DND-41 (cell line): Measurements from ENCODE around the gene ELAVL1.
A peak's percentile ranks its signal among the peaks of the same experiment; 100 is the strongest.

Experiments
- ATAC-seq: fragments of 200-7000 bp; cut with Tn5 transposase; 3 replicates; pipeline ENCODE4 v1.9.1; 2021; ENCODE audit warnings: low read depth; ENCODE audit not compliant: insufficient read depth
- DNase-seq: peaks from one replicate; pipeline ENCODE4 v3.0.0-alpha.2; 2020
- H2AFZ ChIP-seq: 2 replicates; pipeline ENCODE4 v1.6.0; 2012; ENCODE audit warnings: low read depth, low read length
- H3K27ac ChIP-seq: 2 replicates; pipeline ENCODE4 v1.5.1; 2012; ENCODE audit warnings: low read length, inconsistent platforms
- H3K27me3 ChIP-seq: fragments of 200-600 bp; sonication (generic); 2 replicates; pipeline ENCODE4 v1.6.0; 2012; ENCODE audit warnings: low read length, mild to moderate bottlenecking, inconsistent platforms; ENCODE audit not compliant: insufficient read depth, poor library complexity
- H3K36me3 ChIP-seq: 2 replicates; pipeline ENCODE4 v1.5.1; 2012; ENCODE audit warnings: low read length, inconsistent platforms; ENCODE audit not compliant: insufficient read depth
- H3K4me1 ChIP-seq: 2 replicates; pipeline ENCODE4 v1.5.1; 2012; ENCODE audit warnings: mild to moderate bottlenecking, low read length; ENCODE audit not compliant: insufficient read depth
- H3K4me2 ChIP-seq: 2 replicates; pipeline ENCODE4 v1.6.0; 2012; ENCODE audit warnings: mild to moderate bottlenecking, moderate library complexity, low read length, inconsistent platforms; ENCODE audit not compliant: insufficient read depth
- H3K4me3 ChIP-seq, 2 experiments: fragments of 200-600 bp in 1 of 2; shearing (Covaris generic) in 1 of 2; 2 replicates each; pipeline ENCODE4 v1.5.1; 2012 to 2016; ENCODE audit warnings: inconsistent platforms in 2 of 2, low read length in 2 of 2, mild to moderate bottlenecking in 2 of 2, low read depth in 1 of 2, moderate library complexity in 1 of 2
- H3K79me2 ChIP-seq: 2 replicates; pipeline ENCODE4 v1.6.0; 2012; ENCODE audit warnings: low read length, inconsistent platforms; ENCODE audit not compliant: insufficient read depth
- H3K9ac ChIP-seq: 2 replicates; pipeline ENCODE4 v1.6.0; 2012; ENCODE audit warnings: low read depth, mild to moderate bottlenecking, inconsistent platforms, low read length, moderate library complexity
- H3K9me3 ChIP-seq: 2 replicates; pipeline ENCODE4 v1.5.1; 2012; ENCODE audit warnings: low read length, moderate library complexity, mild to moderate bottlenecking, inconsistent platforms; ENCODE audit not compliant: insufficient read depth, severe bottlenecking
- H4K20me1 ChIP-seq: 2 replicates; pipeline ENCODE4 v1.6.0; 2012; ENCODE audit warnings: low read length; ENCODE audit not compliant: insufficient read depth
- EZH2 ChIP-seq: IDR thresholded peaks from 3 replicates; pipeline ENCODE4 v1.6.1; 2012; ENCODE audit warnings: borderline replicate concordance, low read depth, mild to moderate bottlenecking, moderate library complexity, low read length, inconsistent platforms; ENCODE audit not compliant: severe bottlenecking
- TF ChIP-seq, protein P1 (sequence below): IDR thresholded peaks from 2 replicates; pipeline ENCODE4 v1.5.1; 2012; ENCODE audit warnings: borderline replicate concordance, low read length, moderate library complexity, mild to moderate bottlenecking; ENCODE audit not compliant: poor library complexity, severe bottlenecking; ENCODE audit errors: extremely low read depth

ELAVL1 gene

DNA sequence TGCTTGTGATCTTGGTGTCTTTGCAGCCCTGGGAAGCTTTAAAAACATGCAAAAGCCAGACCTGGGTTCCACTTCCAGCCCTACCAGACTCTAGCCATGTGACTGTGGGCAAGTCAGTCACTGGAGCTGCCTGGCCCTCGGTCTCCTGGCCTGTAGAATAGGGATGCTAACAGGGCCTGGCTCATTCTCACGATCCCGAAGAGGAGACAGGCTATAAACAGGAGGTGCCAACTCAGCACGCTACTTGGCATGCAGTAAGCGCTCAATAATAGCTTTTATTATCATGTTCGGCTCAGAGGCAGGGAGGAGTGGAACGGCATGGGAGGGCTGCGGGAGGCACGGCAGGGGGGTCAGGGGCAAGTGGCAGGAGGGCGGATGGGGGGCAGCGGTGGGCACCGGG, 81.2 kb downstream of the ELAVL1 start:
- no peak for TF ChIP-seq EZH2
- TF ChIP-seq, protein P1, sequence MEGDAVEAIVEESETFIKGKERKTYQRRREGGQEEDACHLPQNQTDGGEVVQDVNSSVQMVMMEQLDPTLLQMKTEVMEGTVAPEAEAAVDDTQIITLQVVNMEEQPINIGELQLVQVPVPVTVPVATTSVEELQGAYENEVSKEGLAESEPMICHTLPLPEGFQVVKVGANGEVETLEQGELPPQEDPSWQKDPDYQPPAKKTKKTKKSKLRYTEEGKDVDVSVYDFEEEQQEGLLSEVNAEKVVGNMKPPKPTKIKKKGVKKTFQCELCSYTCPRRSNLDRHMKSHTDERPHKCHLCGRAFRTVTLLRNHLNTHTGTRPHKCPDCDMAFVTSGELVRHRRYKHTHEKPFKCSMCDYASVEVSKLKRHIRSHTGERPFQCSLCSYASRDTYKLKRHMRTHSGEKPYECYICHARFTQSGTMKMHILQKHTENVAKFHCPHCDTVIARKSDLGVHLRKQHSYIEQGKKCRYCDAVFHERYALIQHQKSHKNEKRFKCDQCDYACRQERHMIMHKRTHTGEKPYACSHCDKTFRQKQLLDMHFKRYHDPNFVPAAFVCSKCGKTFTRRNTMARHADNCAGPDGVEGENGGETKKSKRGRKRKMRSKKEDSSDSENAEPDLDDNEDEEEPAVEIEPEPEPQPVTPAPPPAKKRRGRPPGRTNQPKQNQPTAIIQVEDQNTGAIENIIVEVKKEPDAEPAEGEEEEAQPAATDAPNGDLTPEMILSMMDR, result no peak
- H3K9me3 ChIP-seq, result no peaks in the 10 kb centered on the region
- no peak overlapping the region for H3K27ac ChIP-seq
- no peak overlapping the region for H3K4me3 ChIP-seq
- H4K20me1 ChIP-seq, result peaks cover 52% of the 10 kb centered on the region
- H3K36me3 ChIP-seq, result peaks cover 33% of the 10 kb centered on the region
- peaks cover 9% of the 10 kb centered on the region for H3K79me2 ChIP-seq
- H3K9ac ChIP-seq, result no peak overlapping the region; the same call in 1 of the 2 replicates
- peaks cover 44% of the 10 kb centered on the region for H3K4me1 ChIP-seq
- ATAC-seq (no peak), DNase-seq (no peak)
- H3K27me3 ChIP-seq, result no peaks in the 10 kb centered on the region
- H2AFZ ChIP-seq, result no peak overlapping the region
- H3K4me2 ChIP-seq, result peak overlapping the region; percentile 99

DNA sequence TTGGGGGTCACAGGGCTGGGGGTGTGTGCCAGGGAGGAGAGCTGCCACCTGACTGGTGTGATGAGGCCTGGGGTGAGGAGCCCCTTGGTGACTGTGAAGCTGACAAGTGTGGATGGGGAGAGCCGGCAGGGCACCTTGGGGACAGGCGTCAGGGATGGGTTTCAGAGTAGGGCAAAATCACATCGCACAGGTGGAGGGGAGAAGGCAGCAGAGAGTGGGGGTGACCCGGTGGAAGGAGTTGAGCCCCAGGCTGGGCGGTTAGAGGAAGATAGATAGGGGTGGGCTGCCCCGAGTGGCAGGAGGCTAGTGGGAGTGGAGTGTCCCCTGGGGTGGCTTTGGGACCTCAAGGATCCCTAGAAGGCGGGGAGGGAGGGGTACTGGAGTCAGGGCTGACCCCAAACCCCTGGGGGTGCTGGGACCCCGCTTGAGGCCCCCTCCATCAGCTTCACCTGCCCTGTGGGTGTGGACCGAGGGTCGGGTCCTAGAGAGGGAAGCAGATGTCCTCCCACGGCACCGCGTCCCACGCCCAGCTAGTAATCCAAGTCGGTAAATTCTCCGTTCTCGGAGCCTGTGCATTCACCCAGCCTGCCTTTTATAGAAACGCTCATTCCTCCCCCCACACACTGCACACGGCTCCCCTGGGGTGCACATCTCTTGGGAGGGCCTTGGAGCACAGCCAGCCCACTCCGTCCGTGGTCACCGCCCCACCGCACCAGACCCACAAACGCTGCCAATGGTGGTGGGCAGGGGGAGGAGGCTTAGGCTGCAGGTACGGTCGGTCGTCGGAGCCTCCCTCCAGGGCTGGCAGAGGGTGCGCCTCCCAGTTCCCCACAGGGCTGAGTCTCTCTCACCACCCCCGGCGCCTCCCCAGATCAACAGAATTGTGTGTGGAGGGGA, 81.9 kb downstream of the ELAVL1 start:
- DNase-seq (no peak), ATAC-seq (no peak)
- TF ChIP-seq, protein P1, result no peak
- no peak for TF ChIP-seq EZH2
- H2AFZ ChIP-seq, result no peak overlapping the region
- peaks cover 33% of the 10 kb centered on the region for H3K36me3 ChIP-seq
- H4K20me1 ChIP-seq, result peaks cover 48% of the 10 kb centered on the region
- peak overlapping the region; percentile 99; the same call in 1 of the 2 replicates for H3K4me2 ChIP-seq
- H3K9me3 ChIP-seq, result no peaks in the 10 kb centered on the region
- H3K4me1 ChIP-seq, result peaks cover 50% of the 10 kb centered on the region
- H3K9ac ChIP-seq, result no peak overlapping the region
- no peaks in the 10 kb centered on the region for H3K27me3 ChIP-seq
- peaks cover 9% of the 10 kb centered on the region for H3K79me2 ChIP-seq
- no peak overlapping the region for H3K4me3 ChIP-seq
- H3K27ac ChIP-seq, result no peak overlapping the region

GRCh38 chr19:7922836-7923195, 82.6 kb downstream of the ELAVL1 start:
- ATAC-seq, result no peak
- H4K20me1 ChIP-seq, result peaks cover 43% of the 10 kb centered on the region
- peaks cover 50% of the 10 kb centered on the region for H3K4me1 ChIP-seq
- H3K27ac ChIP-seq, result no peak overlapping the region
- no peak overlapping the region for H3K4me3 ChIP-seq
- H3K4me2 ChIP-seq, result no peak overlapping the region
- peaks cover 33% of the 10 kb centered on the region for H3K36me3 ChIP-seq
- DNase-seq, result no peak
- peaks cover 9% of the 10 kb centered on the region for H3K79me2 ChIP-seq
- no peaks in the 10 kb centered on the region for H3K27me3 ChIP-seq
- no peaks in the 10 kb centered on the region for H3K9me3 ChIP-seq
- no peak overlapping the region for H3K9ac ChIP-seq
- H2AFZ ChIP-seq, result no peak overlapping the region
- TF ChIP-seq EZH2, result no peak
- TF ChIP-seq, protein P1, result no peak
